K562 (cell line): ENCODE measurements around the gene ZAP70.

ENCODE experiments used
- BRCA1 ChIP-seq, 2 experiments: fragments of 450-650 bp in 1 of 2; sonication (generic) in 1 of 2; formaldehyde crosslinking in 1 of 2; IDR thresholded peaks; 2 replicates each; pipeline versions ENCODE4 v1.5.0 to v1.6.1; 2017 to 2020; ENCODE audit warnings: mild to moderate bottlenecking in 1 of 2, missing genetic modification reagents in 1 of 2
- CEBPB ChIP-seq: fragments of 450-650 bp; IDR thresholded peaks from 2 replicates; pipeline ENCODE4 v1.6.1; 2016; ENCODE audit warnings: missing genetic modification characterization, missing compliant biosample characterization
- HNRNPUL1 ChIP-seq: fragments of 200-400 bp; formaldehyde crosslinking; IDR thresholded peaks from 2 replicates; pipeline ENCODE4 v1.6.1; 2017; ENCODE audit warnings: low read length
- JUNB ChIP-seq: fragments of 450-650 bp; formaldehyde crosslinking; conservative IDR thresholded peaks from 2 replicates; pipeline ENCODE4 v1.4.0; 2020; ENCODE audit warnings: mild to moderate bottlenecking
- MEF2A ChIP-seq: IDR thresholded peaks from 2 replicates; pipeline ENCODE4 v1.6.1; 2011; ENCODE audit warnings: low read depth, mild to moderate bottlenecking, low read length, moderate library complexity; ENCODE audit not compliant: control insufficient read depth
- POLR2A ChIP-seq: fragments of 450-650 bp; conservative IDR thresholded peaks from 2 replicates; pipeline ENCODE4 v1.6.1; 2016
- POLR2AphosphoS5 ChIP-seq: IDR thresholded peaks from 2 replicates; pipeline ENCODE4 v1.6.1; 2011; ENCODE audit warnings: mild to moderate bottlenecking, low read depth, low read length, moderate library complexity; ENCODE audit not compliant: control insufficient read depth, insufficient read depth
- SETDB1 ChIP-seq: IDR thresholded peaks from one replicate; pipeline ENCODE4 v1.6.1; 2012; ENCODE audit warnings: low read length, control low read depth, inconsistent platforms
- SMARCC2 ChIP-seq: fragments of 450-650 bp; IDR thresholded peaks from 2 replicates; pipeline ENCODE4 v1.6.1; 2017; ENCODE audit warnings: antibody characterized with exemption, moderate library complexity, mild to moderate bottlenecking, low read depth
- ZNF830 ChIP-seq: fragments of 250-450 bp; sonication (Bioruptor Pico); IDR thresholded peaks from 2 replicates; pipeline ENCODE4 v1.5.0; 2021; ENCODE audit warnings: mild to moderate bottlenecking
- TF ChIP-seq, protein P1 (sequence below), 3 experiments: IDR thresholded peaks in 2 of 3; conservative IDR thresholded peaks in 1 of 3; 2 replicates each; pipeline ENCODE4 v1.5.1; 2011 to 2012; ENCODE audit warnings: low read length in 3 of 3, mild to moderate bottlenecking in 3 of 3, control low read depth in 2 of 3, improper control_type of control experiment in 1 of 3, inconsistent platforms in 1 of 3, low read depth in 1 of 3, mixed read lengths in 1 of 3, moderate library complexity in 1 of 3; ENCODE audit not compliant: insufficient read depth in 2 of 3

DNA sequence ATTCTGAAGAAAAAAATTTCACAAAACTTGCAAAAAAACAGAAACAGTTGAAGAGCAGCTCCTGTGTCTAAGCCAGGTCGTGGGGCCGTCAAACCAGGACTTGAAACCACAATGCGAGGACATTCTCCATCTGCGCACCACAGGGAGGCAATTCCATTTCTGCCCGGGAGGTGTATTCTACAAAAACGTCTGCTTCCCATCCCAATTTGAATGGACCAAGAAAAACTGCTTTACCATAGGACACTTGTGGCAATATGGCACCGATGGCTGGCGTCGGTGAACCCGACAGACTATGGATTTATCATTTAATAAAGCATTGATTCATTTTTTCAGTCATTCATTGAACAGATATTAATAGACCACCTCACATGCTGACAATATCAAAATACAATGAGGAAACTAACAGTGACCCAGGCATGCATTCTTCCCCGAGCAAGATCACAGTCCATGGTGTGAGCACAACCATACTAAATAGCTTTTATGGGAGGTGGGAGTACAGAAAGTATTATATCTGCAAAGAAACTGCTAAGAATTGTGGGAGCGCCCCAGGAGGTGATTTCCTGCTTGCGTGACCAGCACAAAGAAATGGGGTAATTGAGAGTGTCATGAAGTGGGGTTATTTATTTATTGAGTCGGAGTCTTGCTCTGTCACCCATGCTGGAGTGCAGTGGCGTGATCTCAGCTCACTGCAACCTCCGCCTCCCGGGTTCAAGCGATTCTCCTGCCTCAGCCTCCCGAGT is 10.5 kb upstream of the ZAP70 start:
- no peak for TF ChIP-seq POLR2A
- TF ChIP-seq SETDB1, result no peak
- TF ChIP-seq MEF2A, result no peak
- TF ChIP-seq POLR2AphosphoS5, result no peak
- TF ChIP-seq, protein P1, sequence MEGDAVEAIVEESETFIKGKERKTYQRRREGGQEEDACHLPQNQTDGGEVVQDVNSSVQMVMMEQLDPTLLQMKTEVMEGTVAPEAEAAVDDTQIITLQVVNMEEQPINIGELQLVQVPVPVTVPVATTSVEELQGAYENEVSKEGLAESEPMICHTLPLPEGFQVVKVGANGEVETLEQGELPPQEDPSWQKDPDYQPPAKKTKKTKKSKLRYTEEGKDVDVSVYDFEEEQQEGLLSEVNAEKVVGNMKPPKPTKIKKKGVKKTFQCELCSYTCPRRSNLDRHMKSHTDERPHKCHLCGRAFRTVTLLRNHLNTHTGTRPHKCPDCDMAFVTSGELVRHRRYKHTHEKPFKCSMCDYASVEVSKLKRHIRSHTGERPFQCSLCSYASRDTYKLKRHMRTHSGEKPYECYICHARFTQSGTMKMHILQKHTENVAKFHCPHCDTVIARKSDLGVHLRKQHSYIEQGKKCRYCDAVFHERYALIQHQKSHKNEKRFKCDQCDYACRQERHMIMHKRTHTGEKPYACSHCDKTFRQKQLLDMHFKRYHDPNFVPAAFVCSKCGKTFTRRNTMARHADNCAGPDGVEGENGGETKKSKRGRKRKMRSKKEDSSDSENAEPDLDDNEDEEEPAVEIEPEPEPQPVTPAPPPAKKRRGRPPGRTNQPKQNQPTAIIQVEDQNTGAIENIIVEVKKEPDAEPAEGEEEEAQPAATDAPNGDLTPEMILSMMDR (IDR thresholded peaks at IDR 0.05 in 2 of 3, conservative IDR thresholded peaks at IDR 0.05 in 1 of 3; ENCODE audit: insufficient read depth in 2 of 3, low read depth in 1 of 3, low read length in 3 of 3), result no peak
- no peak for TF ChIP-seq JUNB (CRISPR knock-in tag)
- TF ChIP-seq ZNF830 (CRISPR knock-in tag), result no peak
- no peak for TF ChIP-seq SMARCC2
- no peak for TF ChIP-seq CEBPB (tag)
- no peak for TF ChIP-seq HNRNPUL1
- no peak for TF ChIP-seq BRCA1 (IDR thresholded peaks at IDR 0.05)
- no peak for TF ChIP-seq BRCA1 (CRISPR knock-in tag; IDR thresholded peaks at IDR 0.05)
